ENCODE results near the gene CNTRL.

- TF ChIP-seq CTCF (IDR thresholded peaks at IDR 0.05; ENCODE audit: control extremely low read depth in 1 of 3, insufficient read depth in 1 of 3, low read depth in 1 of 3, low read length in 3 of 3) (no peak), YY1 (IDR thresholded peaks at IDR 0.05; ENCODE audit: low read depth, low read length) (no peak), CHD1 (IDR thresholded peaks at IDR 0.05; ENCODE audit: low read depth, low read length) (no peak), SAP30 (IDR thresholded peaks at IDR 0.05; ENCODE audit: insufficient read depth, insufficient replicate concordance, low read length) (no peak), EZH2 (IDR thresholded peaks at IDR 0.05; ENCODE audit: low read depth, low read length, severe bottlenecking) (no peak), CREB1 (IDR thresholded peaks at IDR 0.05) (no peak), SIX5 (IDR thresholded peaks at IDR 0.05; ENCODE audit: low read depth, low read length) (no peak), CHD2 (IDR thresholded peaks at IDR 0.05; ENCODE audit: low read length) (no peak), POLR2A (IDR thresholded peaks at IDR 0.05; ENCODE audit: control extremely low read depth in 1 of 2, low read depth in 2 of 2, low read length in 2 of 2) (no peak)
These were observed 80.0 kb downstream of the CNTRL start for GRCh38 chr9:121154782-121155181.
